Muscle layer of colon (tissue), 2 donors: ENCODE results near the gene MYOZ1.
"Not testable (repeated sequence)": the region's sequence is repeated elsewhere in the genome, so short reads cannot be mapped to it uniquely, and the experiment has no call there.

Source experiments
- H3K27ac ChIP-seq: one replicate; pipeline ENCODE4 v1.7.0; 2013; ENCODE audit warnings: low read depth, mild to moderate bottlenecking, low read length, moderate library complexity
- H3K27me3 ChIP-seq, 2 donors: one replicate each; pipeline ENCODE4 v1.7.0; 2013; ENCODE audit warnings: low read length in 2 of 2, mild to moderate bottlenecking in 2 of 2; ENCODE audit not compliant: insufficient read depth in 2 of 2, control insufficient read depth in 1 of 2
- H3K36me3 ChIP-seq: one replicate; pipeline ENCODE4 v1.7.0; 2013; ENCODE audit warnings: mild to moderate bottlenecking, low read length; ENCODE audit not compliant: insufficient read depth
- H3K4me1 ChIP-seq: one replicate; pipeline ENCODE4 v1.7.0; 2013; ENCODE audit warnings: mild to moderate bottlenecking, low read length; ENCODE audit not compliant: insufficient read depth
- H3K4me3 ChIP-seq, 2 donors: one replicate each; pipeline ENCODE4 v1.7.0; 2013; ENCODE audit warnings: low read length in 2 of 2, low read depth in 1 of 2, mild to moderate bottlenecking in 1 of 2, moderate library complexity in 1 of 2
- H3K9ac ChIP-seq: one replicate; pipeline ENCODE4 v1.7.0; 2013; ENCODE audit warnings: low read length
- H3K9me3 ChIP-seq: one replicate; pipeline ENCODE4 v1.7.0; 2013; ENCODE audit warnings: mild to moderate bottlenecking, low read length
- donor health status: abdominal sarcoma.
- donor health status: Adenocarcinoma of cecum.

Gene MYOZ1

GRCh38 chr10:73641328-73642060, at the start of gene MYOZ1:
Gene MYOZ1 (minus strand): TSS chr10:73641474. CDS start chr10:73640017, 1,457 bp downstream.
- Histone ChIP-seq H3K4me3 (no peak within 1 kb of the TSS), H3K27ac (no peak within 1 kb of the TSS), H3K9ac (no peak within 1 kb of the TSS), H3K27me3 (no peaks in the 10 kb centered on the region), H3K4me1 (no peaks in the 10 kb centered on the region), H3K9me3 (no peaks in the 10 kb centered on the region), H3K36me3 (no peaks in the 10 kb centered on the region)

GRCh38 chr10:73690755-73691154, 49.5 kb upstream of the MYOZ1 start:
- not testable (repeated sequence) for H3K9ac ChIP-seq, H3K4me3 ChIP-seq, H3K9me3 ChIP-seq, H3K36me3 ChIP-seq, H3K4me1 ChIP-seq, H3K27ac ChIP-seq, H3K27me3 ChIP-seq

GRCh38 chr10:73689596-73689995, 48.3 kb upstream of the MYOZ1 start:
- not testable (repeated sequence) for H3K27me3 ChIP-seq, H3K36me3 ChIP-seq, H3K27ac ChIP-seq, H3K4me1 ChIP-seq, H3K4me3 ChIP-seq, H3K9me3 ChIP-seq, H3K9ac ChIP-seq

- H3K27ac ChIP-seq, H3K4me3 ChIP-seq, H3K4me1 ChIP-seq, H3K9ac ChIP-seq, H3K36me3 ChIP-seq, H3K27me3 ChIP-seq, H3K9me3 ChIP-seq: not testable (repeated sequence)
Measured at GRCh38 chr10:73687641-73688040, 46.4 kb upstream of the MYOZ1 start.

GRCh38 chr10:73674546-73674945, 33.3 kb upstream of the MYOZ1 start:
- not testable (repeated sequence) for H3K9ac ChIP-seq, H3K9me3 ChIP-seq, H3K27ac ChIP-seq, H3K4me3 ChIP-seq, H3K36me3 ChIP-seq, H3K27me3 ChIP-seq, H3K4me1 ChIP-seq

- not testable (repeated sequence) for H3K27ac ChIP-seq, H3K4me1 ChIP-seq, H3K4me3 ChIP-seq, H3K9me3 ChIP-seq, H3K27me3 ChIP-seq, H3K36me3 ChIP-seq, H3K9ac ChIP-seq
Measured at GRCh38 chr10:73668378-73668777, 27.1 kb upstream of the MYOZ1 start.

- H3K9me3 ChIP-seq, H3K36me3 ChIP-seq, H3K9ac ChIP-seq, H3K4me3 ChIP-seq, H3K27me3 ChIP-seq, H3K27ac ChIP-seq, H3K4me1 ChIP-seq: not testable (repeated sequence)
Measured at GRCh38 chr10:73666153-73666809, 25.0 kb upstream of the MYOZ1 start.

- not testable (repeated sequence) for H3K9me3 ChIP-seq, H3K36me3 ChIP-seq, H3K27me3 ChIP-seq, H3K4me3 ChIP-seq, H3K27ac ChIP-seq, H3K9ac ChIP-seq, H3K4me1 ChIP-seq
Measured at GRCh38 chr10:73665581-73665980, 24.3 kb upstream of the MYOZ1 start.

GRCh38 chr10:73664156-73665040, 23.1 kb upstream of the MYOZ1 start:
- not testable (repeated sequence) for H3K27ac ChIP-seq, H3K36me3 ChIP-seq, H3K4me3 ChIP-seq

GRCh38 chr10:73663621-73664020, 22.3 kb upstream of the MYOZ1 start:
- not testable (repeated sequence) for H3K27me3 ChIP-seq, H3K36me3 ChIP-seq, H3K27ac ChIP-seq, H3K9me3 ChIP-seq, H3K9ac ChIP-seq, H3K4me1 ChIP-seq, H3K4me3 ChIP-seq

More at GRCh38 chr10:73664156-73665040, 23.1 kb upstream of the MYOZ1 start:
- not testable (repeated sequence) for H3K9me3 ChIP-seq, H3K27me3 ChIP-seq, H3K9ac ChIP-seq, H3K4me1 ChIP-seq

GRCh38 chr10:73662705-73663104, 21.4 kb upstream of the MYOZ1 start:
- not testable (repeated sequence) for H3K27me3 ChIP-seq, H3K4me1 ChIP-seq, H3K9ac ChIP-seq, H3K9me3 ChIP-seq, H3K36me3 ChIP-seq, H3K4me3 ChIP-seq, H3K27ac ChIP-seq
